Naive thymus-derived CD8-positive, alpha-beta T cell (primary cell): ENCODE results near the gene CACNA2D3. TPM values are rescaled to one million over a fixed set of nuclear protein-coding genes. Genes with fewer than 3 reads are reported as not detected.

Source experiments
- ATAC-seq, 2 donors: fragments of 150-1000 bp; cut with Tn5 transposase in 1 of 2; sonication (Bioruptor Pico), chemical (Tn5 transposase) in 1 of 2; 1 replicate in 1 of 2; 2 replicates in 1 of 2; pipeline ENCODE4 v1.10.0; 2021; ENCODE audit warnings: mild to moderate bottlenecking in 2 of 2, moderate library complexity in 2 of 2
- POLR2A ChIA-PET: fragments of 350-600 bp; sonication (Branson Sonifier 250); formaldehyde crosslinking; loops from one replicate; lab custom pipeline; 2021; ENCODE audit warnings: antibody characterized with exemption; lab: Charles Lee
- DNase-seq, 10 donors: peaks; one replicate each; pipeline versions ENCODE4 v3.0.0 to v3.0.0-alpha.2; 2020 to 2022
- H3K27ac Mint-ChIP-seq, 10 donors: one replicate each; pipeline ENCODE4 v1.8.0; 2020 to 2022; ENCODE audit warnings: mild to moderate bottlenecking in 10 of 10, mixed read lengths in 10 of 10, moderate library complexity in 4 of 10, inconsistent platforms in 1 of 10
- H3K27me3 Mint-ChIP-seq, 5 donors: one replicate each; pipeline ENCODE4 v1.8.0; 2021 to 2022; ENCODE audit warnings: mixed read lengths in 5 of 5
- H3K36me3 Mint-ChIP-seq, 3 donors: one replicate each; pipeline ENCODE4 v1.8.0; 2020 to 2022; ENCODE audit warnings: mixed read lengths in 3 of 3, mild to moderate bottlenecking in 2 of 3, inconsistent platforms in 1 of 3
- H3K4me1 Mint-ChIP-seq, 4 donors: one replicate each; pipeline ENCODE4 v1.8.0; 2021 to 2022; ENCODE audit warnings: mixed read lengths in 4 of 4
- H3K4me3 Mint-ChIP-seq, 10 donors: one replicate each; pipeline ENCODE4 v1.8.0; 2020 to 2022; ENCODE audit warnings: mild to moderate bottlenecking in 10 of 10, mixed read lengths in 10 of 10, moderate library complexity in 6 of 10, inconsistent platforms in 1 of 10
- H3K9me3 Mint-ChIP-seq, 9 donors: one replicate each; pipeline ENCODE4 v1.8.0; 2020 to 2022; ENCODE audit warnings: mixed read lengths in 9 of 9, mild to moderate bottlenecking in 3 of 9, inconsistent platforms in 1 of 9, moderate library complexity in 1 of 9
- polyA plus RNA-seq, 3 donors: library from polyadenylated mRNA; unstranded; fragments of 300-500 nt; fragmentation: Illumina TruSeq; gene quantifications; one replicate each; pipeline ENCODE4 v1.2.3, GENCODE V29; 2021
- total RNA-seq, 8 experiments: library from RNA in 2 of 8; stranded (reverse) in 2 of 8; gene quantifications; one replicate each; pipeline ENCODE4 v1.2.3 and lab custom pipeline; 2021 to 2026

CACNA2D3 gene
- total and polyA plus RNA-seq, 5 experiments from 2014 or later: not detected

DNA sequence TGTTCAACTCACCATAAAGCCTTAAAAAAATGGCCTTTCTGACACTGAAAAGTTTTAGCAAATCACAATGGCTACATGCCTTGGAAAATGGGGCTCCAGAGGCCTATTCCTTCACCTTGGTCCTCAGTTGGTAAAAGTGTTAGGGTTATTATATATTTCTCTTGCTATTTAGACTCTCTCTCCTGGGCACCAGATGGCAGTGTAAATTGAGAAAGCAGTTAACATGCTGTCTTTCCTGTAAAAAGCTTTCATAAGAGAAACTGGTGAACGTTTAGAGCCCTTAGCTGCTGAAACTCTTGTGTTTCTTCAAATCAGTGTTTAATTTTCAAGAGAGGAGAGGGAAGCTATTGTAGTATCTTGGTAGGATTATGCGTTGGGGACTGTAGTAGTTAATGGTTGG lies 715.6 kb downstream of the CACNA2D3 start:
- no peak for ATAC-seq
- no peak for DNase-seq
- no peak overlapping the region for H3K27ac Mint-ChIP-seq
- POLR2A ChIA-PET: no interaction called here
- peaks cover 0 to 2% (median 0%) of the 10 kb centered on the region in 9 donors for H3K9me3 Mint-ChIP-seq
- H3K4me3 Mint-ChIP-seq: no peak overlapping the region
- no peaks in the 10 kb centered on the region for H3K36me3 Mint-ChIP-seq
- no peaks in the 10 kb centered on the region for H3K4me1 Mint-ChIP-seq
- peaks cover 0 to 3% (median under 1%) of the 10 kb centered on the region in 5 donors for H3K27me3 Mint-ChIP-seq

DNA sequence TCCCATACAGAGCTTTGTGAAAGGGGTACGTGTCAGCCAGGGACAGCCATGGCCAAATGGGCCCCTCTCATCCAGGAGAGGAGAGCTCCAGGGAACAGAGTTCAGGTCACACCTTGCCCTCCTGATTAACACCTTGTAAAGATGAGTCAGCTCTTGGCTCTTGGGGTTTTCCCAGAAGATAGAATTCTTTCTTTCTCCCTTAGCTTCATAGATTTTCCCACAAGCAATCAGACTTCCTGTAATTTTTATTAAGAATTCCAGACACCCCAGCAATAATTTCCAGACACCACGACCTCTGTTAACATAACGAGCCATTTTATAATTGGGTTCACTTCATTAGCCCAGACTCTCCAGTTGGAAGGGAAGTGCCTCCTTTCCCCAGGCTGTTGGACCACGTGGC lies 719.1 kb downstream of the CACNA2D3 start:
- no peak for DNase-seq
- Mint-ChIP-seq H3K9me3 (peaks cover 0 to 2% (median 0%) of the 10 kb centered on the region in 9 donors), H3K27ac (no peak overlapping the region), H3K4me3 (no peak overlapping the region), H3K4me1 (no peaks in the 10 kb centered on the region), H3K36me3 (no peaks in the 10 kb centered on the region), H3K27me3 (peaks cover 3 to 15% (median 10%) of the 10 kb centered on the region in 5 donors)
- POLR2A ChIA-PET: no interaction called here
- ATAC-seq: no peak

DNA sequence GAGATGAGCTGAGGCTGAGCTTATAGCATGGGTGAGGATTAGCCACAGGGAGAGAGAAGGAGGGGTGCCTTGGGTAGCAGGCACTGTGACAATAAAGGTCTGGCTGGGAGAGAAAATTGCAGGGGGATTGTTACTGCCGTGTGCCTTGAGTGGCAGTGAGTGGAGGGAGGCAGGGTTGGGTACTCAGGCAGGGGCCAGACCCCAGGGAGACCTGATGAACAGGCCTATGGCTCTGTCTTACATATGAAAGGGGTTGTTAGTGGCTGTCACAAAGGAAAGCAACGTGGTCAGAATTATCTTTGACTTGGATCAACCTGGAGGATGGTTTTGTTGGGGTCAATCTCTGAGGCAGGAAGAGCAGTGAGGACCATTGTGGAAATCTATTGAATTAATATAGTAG lies 721.0 kb downstream of the CACNA2D3 start:
- peaks cover 0 to 2% (median 0%) of the 10 kb centered on the region in 9 donors for H3K9me3 Mint-ChIP-seq
- H3K36me3 Mint-ChIP-seq: no peaks in the 10 kb centered on the region
- POLR2A ChIA-PET: no interaction called here
- DNase-seq: no peak
- no peak for ATAC-seq
- no peak overlapping the region for H3K4me3 Mint-ChIP-seq
- peaks cover 3 to 15% (median 10%) of the 10 kb centered on the region in 5 donors for H3K27me3 Mint-ChIP-seq
- H3K4me1 Mint-ChIP-seq: no peaks in the 10 kb centered on the region
- no peak overlapping the region for H3K27ac Mint-ChIP-seq

DNA sequence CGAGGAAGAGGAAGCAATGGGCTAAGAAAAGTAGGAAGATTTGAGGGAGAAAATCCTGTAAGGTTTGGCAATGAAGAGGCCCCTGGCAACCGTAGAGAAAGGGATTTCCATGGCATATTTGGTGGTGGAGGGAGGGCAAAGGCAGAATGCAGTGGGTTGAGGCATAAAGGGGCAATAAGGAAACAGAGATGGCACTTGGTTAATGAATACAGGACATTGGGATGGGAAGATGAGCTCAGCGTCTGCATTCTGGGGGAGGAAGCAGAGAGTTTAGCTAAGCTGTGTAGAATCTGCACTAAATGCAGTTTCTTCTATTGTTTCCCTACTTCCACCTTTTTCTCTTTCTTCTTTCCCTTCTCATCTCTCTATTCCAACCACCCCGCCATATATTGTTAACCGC lies 721.9 kb downstream of the CACNA2D3 start:
- H3K4me1 Mint-ChIP-seq: no peaks in the 10 kb centered on the region
- no peak for DNase-seq
- H3K36me3 Mint-ChIP-seq: no peaks in the 10 kb centered on the region
- no peak for ATAC-seq
- no peak overlapping the region for H3K4me3 Mint-ChIP-seq
- POLR2A ChIA-PET: no interaction called here
- H3K27ac Mint-ChIP-seq: no peak overlapping the region
- peaks cover 3 to 15% (median 10%) of the 10 kb centered on the region in 5 donors for H3K27me3 Mint-ChIP-seq
- peaks cover 0 to 2% (median 0%) of the 10 kb centered on the region in 9 donors for H3K9me3 Mint-ChIP-seq

DNA sequence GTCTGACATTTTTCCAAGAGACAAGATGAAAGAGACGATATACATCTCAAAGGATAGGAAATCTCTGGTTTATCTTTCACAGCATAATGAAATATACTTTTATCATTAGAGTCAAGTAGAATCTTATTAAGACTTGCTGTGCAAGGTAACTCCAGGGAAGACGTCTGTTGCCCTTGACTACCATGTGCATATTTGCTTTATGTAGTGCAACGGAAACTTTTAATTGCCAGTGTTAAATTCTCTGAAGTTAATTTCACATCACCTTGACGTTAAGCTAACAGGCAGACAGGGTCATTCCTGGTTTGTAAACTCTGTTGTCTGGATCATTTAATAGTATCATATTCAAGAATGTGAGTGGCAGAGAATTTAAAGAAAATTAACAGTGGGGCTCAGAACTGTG lies 722.7 kb downstream of the CACNA2D3 start:
- POLR2A ChIA-PET: no interaction called here
- Mint-ChIP-seq H3K27me3 (peaks cover 3 to 15% (median 10%) of the 10 kb centered on the region in 5 donors), H3K4me1 (no peaks in the 10 kb centered on the region), H3K9me3 (peaks cover 0 to 1% (median 0%) of the 10 kb centered on the region in 9 donors), H3K27ac (no peak overlapping the region), H3K4me3 (no peak overlapping the region), H3K36me3 (no peaks in the 10 kb centered on the region)
- no peak for ATAC-seq
- no peak for DNase-seq

DNA sequence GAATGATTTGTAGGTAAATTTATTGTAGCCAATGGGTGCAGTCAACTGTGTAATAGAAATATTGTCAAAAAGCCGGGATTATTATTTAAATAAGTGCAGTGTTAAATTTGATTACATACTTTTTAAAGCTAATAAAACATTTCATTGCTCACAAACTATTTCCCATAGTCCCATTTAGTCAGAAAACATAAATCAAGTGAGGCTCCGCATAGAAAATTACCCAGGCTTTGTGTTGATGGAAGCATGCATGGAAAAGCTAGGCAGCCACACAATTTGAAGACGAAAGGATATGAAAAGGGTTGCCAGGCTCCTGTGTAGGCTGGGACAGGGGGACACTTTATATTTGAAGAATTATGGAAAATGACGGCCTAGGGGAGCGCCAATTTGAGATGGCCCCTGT lies 723.2 kb downstream of the CACNA2D3 start:
- no peak overlapping the region for H3K4me3 Mint-ChIP-seq
- ATAC-seq (no peak), DNase-seq (no peak)
- H3K27me3 Mint-ChIP-seq: peaks cover 3 to 15% (median 10%) of the 10 kb centered on the region in 5 donors
- POLR2A ChIA-PET: no interaction called here
- H3K27ac Mint-ChIP-seq: no peak overlapping the region
- no peaks in the 10 kb centered on the region for H3K4me1 Mint-ChIP-seq
- peaks cover 0 to 1% (median 0%) of the 10 kb centered on the region in 9 donors for H3K9me3 Mint-ChIP-seq
- no peaks in the 10 kb centered on the region for H3K36me3 Mint-ChIP-seq

DNA sequence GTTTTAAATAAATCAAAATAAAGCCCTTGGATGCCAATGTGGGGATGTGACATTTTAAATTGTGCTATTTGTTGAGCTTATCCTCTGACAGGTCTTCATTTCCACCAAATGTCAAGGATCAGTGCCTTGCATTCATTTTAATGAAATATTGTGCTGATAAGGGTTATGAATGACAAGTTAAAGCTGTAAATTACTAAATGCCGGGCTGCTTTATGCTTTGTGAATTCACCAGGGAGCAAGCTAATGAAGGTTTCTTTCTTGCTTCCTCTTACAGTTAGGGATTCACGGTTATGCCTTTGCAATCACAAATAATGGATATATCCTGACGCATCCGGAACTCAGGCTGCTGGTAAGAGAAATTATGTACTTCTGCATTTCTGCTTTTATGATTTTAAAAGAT lies 723.8 kb downstream of the CACNA2D3 start:
- DNase-seq (no peak), ATAC-seq (no peak)
- H3K4me1 Mint-ChIP-seq: no peaks in the 10 kb centered on the region
- no peaks in the 10 kb centered on the region for H3K36me3 Mint-ChIP-seq
- H3K4me3 Mint-ChIP-seq: no peak overlapping the region
- no peak overlapping the region for H3K27ac Mint-ChIP-seq
- H3K9me3 Mint-ChIP-seq: peaks cover 0 to 1% (median 0%) of the 10 kb centered on the region in 9 donors
- POLR2A ChIA-PET: no interaction called here
- H3K27me3 Mint-ChIP-seq: peaks cover 3 to 15% (median 10%) of the 10 kb centered on the region in 5 donors

DNA sequence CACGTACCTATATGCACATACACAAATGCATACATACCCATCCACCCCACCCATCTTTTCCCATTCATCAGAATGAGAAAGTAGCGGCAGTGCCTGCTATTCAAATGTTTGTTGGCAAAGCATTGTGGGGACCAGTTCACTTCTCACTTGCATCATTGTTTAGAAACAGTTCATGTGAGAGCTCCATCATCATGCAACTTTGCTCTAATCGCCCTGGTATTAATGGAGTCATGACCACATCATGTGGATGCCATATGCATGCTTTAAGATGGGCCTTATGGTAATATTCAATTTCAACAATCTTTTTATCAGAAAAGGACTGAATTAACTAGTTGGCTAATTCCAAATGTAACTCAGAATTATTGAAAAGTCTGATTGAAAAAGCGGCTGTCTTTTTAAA lies 725.0 kb downstream of the CACNA2D3 start:
- H3K4me3 Mint-ChIP-seq: no peak overlapping the region
- DNase-seq (no peak), ATAC-seq (no peak)
- peaks cover 0 to 1% (median 0%) of the 10 kb centered on the region in 9 donors for H3K9me3 Mint-ChIP-seq
- no peaks in the 10 kb centered on the region for H3K36me3 Mint-ChIP-seq
- H3K4me1 Mint-ChIP-seq: no peaks in the 10 kb centered on the region
- H3K27me3 Mint-ChIP-seq: peaks cover 3 to 15% (median 10%) of the 10 kb centered on the region in 5 donors
- POLR2A ChIA-PET: no interaction called here
- H3K27ac Mint-ChIP-seq: no peak overlapping the region

DNA sequence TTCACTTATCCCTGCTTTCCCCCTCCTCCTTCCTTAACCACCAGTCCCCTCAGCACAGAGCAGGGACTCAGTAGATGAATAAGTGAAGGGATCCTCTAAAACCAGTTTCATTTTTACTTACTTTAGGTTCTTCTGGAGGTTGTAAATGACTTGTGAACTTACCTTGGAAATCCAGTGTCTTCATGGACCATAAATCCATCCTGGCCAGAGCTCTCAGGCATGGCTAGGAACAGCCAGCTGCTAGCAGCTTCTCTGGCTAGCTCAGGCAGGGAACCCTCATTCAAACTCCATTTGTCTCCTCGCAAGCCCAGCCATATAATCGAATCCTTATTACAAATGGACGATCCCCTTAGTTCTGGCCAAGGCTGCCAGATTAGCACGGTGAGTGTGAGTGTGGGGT lies 727.0 kb downstream of the CACNA2D3 start:
- Mint-ChIP-seq H3K4me3 (no peak overlapping the region), H3K27me3 (peaks cover 3 to 14% (median 4%) of the 10 kb centered on the region in 5 donors), H3K36me3 (no peaks in the 10 kb centered on the region), H3K9me3 (peaks cover 0 to 1% (median 0%) of the 10 kb centered on the region in 9 donors), H3K4me1 (no peaks in the 10 kb centered on the region), H3K27ac (no peak overlapping the region)
- ATAC-seq (no peak), DNase-seq (no peak)
- POLR2A ChIA-PET: no interaction called here

DNA sequence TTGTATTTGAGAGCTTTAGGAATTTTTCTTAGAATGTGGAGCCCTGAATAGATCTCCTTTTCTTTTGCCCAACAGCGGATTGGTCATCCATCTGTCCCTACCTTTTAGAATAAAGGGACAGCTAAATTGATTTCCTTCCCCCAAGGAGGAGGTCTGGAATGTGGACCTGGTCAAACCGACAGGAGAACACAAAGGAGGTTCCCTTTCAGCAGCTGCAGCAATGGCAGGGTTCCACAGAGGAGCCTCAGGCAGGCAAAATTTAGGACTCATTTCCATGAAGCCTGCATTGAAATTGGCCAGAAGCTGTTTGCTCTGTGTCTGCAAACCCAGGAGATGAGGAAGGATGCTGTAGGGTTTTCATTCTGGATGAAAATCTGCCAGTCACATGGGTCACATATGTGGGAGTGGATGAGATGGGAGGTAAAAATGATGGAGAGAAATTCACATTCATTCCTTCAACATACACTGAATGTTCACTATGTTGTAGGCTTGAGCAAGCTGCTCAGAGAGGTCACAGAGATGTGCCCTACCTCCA lies 728.2 kb downstream of the CACNA2D3 start:
- peaks cover 5 to 21% (median 10%) of the 10 kb centered on the region in 5 donors for H3K27me3 Mint-ChIP-seq
- H3K36me3 Mint-ChIP-seq: no peaks in the 10 kb centered on the region
- no peaks in the 10 kb centered on the region for H3K4me1 Mint-ChIP-seq
- POLR2A ChIA-PET: no interaction called here
- ATAC-seq: no peak
- H3K9me3 Mint-ChIP-seq: no peaks in the 10 kb centered on the region
- H3K27ac Mint-ChIP-seq: no peak overlapping the region
- no peak overlapping the region for H3K4me3 Mint-ChIP-seq
- DNase-seq: no peak

DNA sequence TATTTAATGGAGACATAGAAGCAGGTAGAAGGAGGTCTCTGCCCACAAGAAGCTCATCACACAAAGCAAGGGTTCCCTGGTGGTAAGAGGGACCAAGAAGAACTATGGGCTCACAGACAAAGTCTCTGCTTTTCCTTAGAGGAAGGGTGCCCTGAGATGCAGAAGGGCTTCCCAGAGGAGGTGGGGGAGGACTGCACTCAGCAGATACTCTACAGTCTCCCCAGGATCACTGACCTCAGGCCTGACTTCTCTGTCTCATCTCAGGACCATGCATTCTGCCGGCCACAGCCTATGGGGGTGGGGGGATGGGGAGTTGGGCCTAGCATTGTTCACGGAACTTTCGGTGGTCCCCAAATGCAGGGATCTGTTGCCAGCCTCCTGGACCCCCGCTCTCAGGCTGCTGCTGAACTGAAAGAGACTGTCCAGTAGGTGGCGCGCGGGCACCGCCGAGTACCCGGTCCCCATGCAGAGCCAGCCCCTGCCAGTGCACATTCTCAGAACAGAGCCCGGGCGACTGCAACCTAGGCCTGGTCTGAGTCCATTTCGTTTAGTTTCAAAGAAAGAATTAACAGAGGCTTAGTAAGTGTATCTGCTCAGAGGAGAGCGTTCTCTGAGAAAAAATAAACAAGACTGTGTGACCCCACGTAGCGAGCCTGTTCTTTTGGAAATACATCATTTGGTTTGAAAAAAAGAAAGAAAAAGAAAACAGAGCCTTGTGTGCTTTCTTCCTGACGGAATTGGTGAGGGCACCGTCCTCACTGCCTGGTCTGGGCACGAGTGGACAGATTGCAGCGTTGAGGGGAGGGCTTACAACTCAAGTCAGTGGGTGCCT lies 731.4 kb downstream of the CACNA2D3 start:
- POLR2A ChIA-PET: no interaction called here
- H3K4me3 Mint-ChIP-seq: no peak overlapping the region
- H3K4me1 Mint-ChIP-seq: no peaks in the 10 kb centered on the region
- no peak for ATAC-seq
- H3K27ac Mint-ChIP-seq: no peak overlapping the region
- DNase-seq: peak in 7 of 10 donors; percentile 2 to 28 (median 14)
- H3K9me3 Mint-ChIP-seq: no peaks in the 10 kb centered on the region
- H3K27me3 Mint-ChIP-seq: peaks cover 5 to 24% (median 12%) of the 10 kb centered on the region in 5 donors
- no peaks in the 10 kb centered on the region for H3K36me3 Mint-ChIP-seq

DNA sequence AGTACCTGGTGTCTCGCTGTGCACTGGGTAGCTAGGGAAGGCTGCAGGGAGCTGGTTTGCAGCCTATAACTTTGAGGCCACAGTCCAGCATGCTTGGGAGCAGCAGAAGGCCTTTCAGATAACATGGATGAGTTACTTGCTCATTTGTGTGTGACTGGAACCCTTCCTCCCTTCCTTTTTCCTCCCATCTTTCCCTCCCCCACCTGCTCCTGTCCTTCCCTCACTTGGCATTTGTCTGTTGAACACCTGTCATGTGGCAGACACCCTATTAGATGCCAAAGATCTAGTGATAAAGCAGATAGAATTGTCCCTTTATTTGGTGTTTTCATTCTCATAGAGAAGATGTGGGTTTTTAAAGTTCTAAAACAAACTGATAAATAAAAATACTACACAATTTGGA lies 733.9 kb downstream of the CACNA2D3 start:
- Mint-ChIP-seq H3K27ac (no peak overlapping the region), H3K4me1 (no peaks in the 10 kb centered on the region), H3K9me3 (no peaks in the 10 kb centered on the region), H3K36me3 (no peaks in the 10 kb centered on the region), H3K4me3 (no peak overlapping the region), H3K27me3 (peaks cover 5 to 32% (median 15%) of the 10 kb centered on the region in 5 donors)
- POLR2A ChIA-PET: no interaction called here
- no peak for DNase-seq
- ATAC-seq: no peak

DNA sequence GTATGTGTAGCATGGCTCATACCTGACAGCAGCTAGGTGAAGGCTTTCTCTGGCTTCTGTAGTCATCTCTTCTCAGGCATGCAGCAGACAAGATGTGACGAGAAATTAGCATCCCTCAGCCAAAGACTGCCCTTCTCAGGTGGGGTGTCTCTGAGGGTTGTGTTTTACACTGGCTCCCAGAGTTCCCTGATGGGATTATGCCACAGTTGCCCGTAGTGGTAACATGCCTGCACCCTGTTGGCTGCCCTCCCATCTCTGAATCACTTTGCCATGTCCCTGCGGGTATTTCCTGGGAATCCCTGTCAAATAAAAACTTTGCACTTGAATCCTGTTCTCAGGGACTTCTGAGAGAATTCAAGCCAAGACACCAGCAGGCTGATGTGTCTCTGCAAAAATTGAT lies 735.0 kb downstream of the CACNA2D3 start:
- POLR2A ChIA-PET: no interaction called here
- no peak overlapping the region for H3K27ac Mint-ChIP-seq
- H3K27me3 Mint-ChIP-seq: peaks cover 5 to 33% (median 15%) of the 10 kb centered on the region in 5 donors
- H3K4me3 Mint-ChIP-seq: no peak overlapping the region
- DNase-seq (no peak), ATAC-seq (no peak)
- no peaks in the 10 kb centered on the region for H3K4me1 Mint-ChIP-seq
- H3K36me3 Mint-ChIP-seq: no peaks in the 10 kb centered on the region
- H3K9me3 Mint-ChIP-seq: no peaks in the 10 kb centered on the region
